A549 (cell line): ENCODE results near the gene FNIP2. TPM values are rescaled to one million over a fixed set of nuclear protein-coding genes. Genes with fewer than 3 reads are reported as not detected.

Experiments used
- ATAC-seq, 2 experiments: fragments of 200-7000 bp in 1 of 2; fragments of >200 bp in 1 of 2; cut with Nextera tagmentation in 1 of 2; cut with Tn5 transposase in 1 of 2; 3 replicates each; pipeline versions ENCODE4 v1.8.0 to v1.9.1; 2018 to 2020; ENCODE audit warnings: mild to moderate bottlenecking in 1 of 2, moderate library complexity in 1 of 2
- CTCF ChIA-PET: fragments of 300-600 bp; sonication (Branson Sonifier 250); formaldehyde crosslinking; extraction: SDS; loops from one replicate; lab custom pipeline; 2021; ENCODE audit warnings: antibody characterized with exemption, inconsistent platforms; lab: Yijun Ruan, JAX
- POLR2A ChIA-PET: fragments of 350-600 bp; formaldehyde crosslinking; extraction: SDS; loops from one replicate; lab custom pipeline; 2021; ENCODE audit warnings: antibody characterized with exemption, inconsistent platforms; lab: Yijun Ruan, JAX
- DNase-seq, 2 experiments: peaks; one replicate each; pipeline versions ENCODE4 v3.0.0 to v3.0.0-alpha.2; 2011 to 2016; ENCODE audit warnings: low read depth in 1 of 2, low spot score in 1 of 2
- FAIRE-seq: peaks from 2 replicates; lab custom pipeline; 2011; peaks lifted over from hg19 to GRCh38; lab: Jason Lieb, UNC
- H3K27ac ChIP-seq, 2 experiments: fragments of >200 bp; sonication (Bioruptor Twin); formaldehyde crosslinking; 3 replicates each; pipeline ENCODE4 v1.5.1; 2016 to 2017
- H3K4me1 ChIP-seq: fragments of >200 bp; sonication (Bioruptor Twin); formaldehyde crosslinking; 3 replicates; pipeline ENCODE4 v1.6.1; 2016
- H3K4me2 ChIP-seq: fragments of >200 bp; sonication (Bioruptor Twin); formaldehyde crosslinking; 3 replicates; pipeline ENCODE4 v1.6.1; 2016
- H3K4me3 ChIP-seq: fragments of >200 bp; sonication (Bioruptor Twin); formaldehyde crosslinking; 3 replicates; pipeline ENCODE4 v1.5.1; 2016
- H3K9me3 ChIP-seq: fragments of >200 bp; sonication (Bioruptor Twin); formaldehyde crosslinking; 3 replicates; pipeline ENCODE4 v1.6.1; 2016
- ATOH8 ChIP-seq: fragments of 250-450 bp; sonication (Bioruptor Pico); IDR thresholded peaks from 2 replicates; pipeline ENCODE4 v1.5.0; 2020; ENCODE audit warnings: low read depth, mild to moderate bottlenecking, moderate library complexity
- CHD2 ChIP-seq: fragments of 150-350 bp; IDR thresholded peaks from 2 replicates; pipeline ENCODE4 v1.6.1; 2014; ENCODE audit warnings: low read length; ENCODE audit not compliant: partially characterized antibody
- CHD4 ChIP-seq: fragments of 200-600 bp; sonication (generic); IDR thresholded peaks from 2 replicates; pipeline ENCODE4 v1.6.1; 2016; ENCODE audit warnings: antibody characterized with exemption, mild to moderate bottlenecking, borderline replicate concordance
- EHF ChIP-seq: fragments of 250-450 bp; sonication (Bioruptor Pico); IDR thresholded peaks from 2 replicates; pipeline ENCODE4 v1.5.0; 2020; ENCODE audit warnings: mild to moderate bottlenecking
- ELK1 ChIP-seq: fragments of 150-350 bp; IDR thresholded peaks from 2 replicates; pipeline ENCODE4 v1.6.1; 2014; ENCODE audit warnings: low read depth, mild to moderate bottlenecking, low read length
- EP300 ChIP-seq, 2 experiments: fragments of >200 bp; sonication (Bioruptor Twin); formaldehyde crosslinking; IDR thresholded peaks; 2 replicates in 1 of 2; 3 replicates in 1 of 2; pipeline ENCODE4 v1.6.1; 2016 to 2017
- ESRRA ChIP-seq: fragments of 150-350 bp; IDR thresholded peaks from 2 replicates; pipeline ENCODE4 v1.6.1; 2014; ENCODE audit warnings: mild to moderate bottlenecking, low read length, borderline replicate concordance
- FOSL2 ChIP-seq, 2 experiments: fragments of 450-650 bp in 1 of 2; fragments of >200 bp in 1 of 2; sonication (Bioruptor Twin) in 1 of 2; formaldehyde crosslinking; IDR thresholded peaks; 2 replicates each; pipeline versions ENCODE4 v1.5.0 to v1.6.1; 2016 to 2020; ENCODE audit warnings: mild to moderate bottlenecking in 1 of 2, moderate library complexity in 1 of 2
- FOXS1 ChIP-seq: fragments of 250-450 bp; sonication (Bioruptor Pico); IDR thresholded peaks from 2 replicates; pipeline ENCODE4 v1.5.0; 2020; ENCODE audit warnings: mild to moderate bottlenecking, moderate library complexity
- HOXB13 ChIP-seq: fragments of 250-450 bp; sonication (Bioruptor Pico); IDR thresholded peaks from 2 replicates; pipeline ENCODE4 v1.5.0; 2020; ENCODE audit warnings: low read depth, mild to moderate bottlenecking, moderate library complexity
- HOXB5 ChIP-seq: fragments of 250-450 bp; sonication (Bioruptor Pico); IDR thresholded peaks from 2 replicates; pipeline ENCODE4 v1.5.0; 2020; ENCODE audit warnings: mild to moderate bottlenecking, moderate library complexity
- JUNB ChIP-seq: fragments of >200 bp; sonication (Bioruptor Twin); formaldehyde crosslinking; IDR thresholded peaks from 2 replicates; pipeline ENCODE4 v1.6.1; 2016
- KDM1A ChIP-seq: fragments of 200-600 bp; sonication (generic); IDR thresholded peaks from 2 replicates; pipeline ENCODE4 v1.6.1; 2016; ENCODE audit warnings: low read depth, mild to moderate bottlenecking
- KDM5A ChIP-seq: fragments of 200-600 bp; sonication (generic); IDR thresholded peaks from 2 replicates; pipeline ENCODE4 v1.6.1; 2016; ENCODE audit warnings: antibody characterized with exemption, mild to moderate bottlenecking
- MYC ChIP-seq: IDR thresholded peaks from 2 replicates; pipeline ENCODE4 v1.6.1; 2012; ENCODE audit warnings: mild to moderate bottlenecking, inconsistent platforms, low read length, improper control_type of control experiment, borderline replicate concordance
- NR3C1 ChIP-seq: fragments of >200 bp; sonication (Bioruptor Twin); formaldehyde crosslinking; IDR thresholded peaks from 3 replicates; pipeline ENCODE4 v1.6.1; 2017
- RARB ChIP-seq: fragments of 250-450 bp; sonication (Bioruptor Pico); IDR thresholded peaks from 2 replicates; pipeline ENCODE4 v1.8.0; 2021; ENCODE audit warnings: mild to moderate bottlenecking, moderate library complexity
- RCOR1 ChIP-seq: fragments of 150-350 bp; IDR thresholded peaks from 2 replicates; pipeline ENCODE4 v1.6.1; 2014; ENCODE audit warnings: antibody characterized with exemption, low read length, low read depth
- SMC3 ChIP-seq: fragments of >200 bp; sonication (Bioruptor Twin); formaldehyde crosslinking; IDR thresholded peaks from 3 replicates; pipeline ENCODE4 v1.6.1; 2018; ENCODE audit warnings: inconsistent platforms
- SREBF2 ChIP-seq: fragments of 450-650 bp; IDR thresholded peaks from 2 replicates; pipeline ENCODE4 v1.6.1; 2014; ENCODE audit warnings: mild to moderate bottlenecking, moderate library complexity
- TFCP2L1 ChIP-seq: fragments of 250-450 bp; sonication (Bioruptor Pico); IDR thresholded peaks from 2 replicates; pipeline ENCODE4 v1.5.0; 2021; ENCODE audit warnings: mild to moderate bottlenecking
- WGBS: methylation state at CpG from one replicate; pipeline ENCODE4 v1.1.6; 2017; ENCODE audit errors: missing lambda C conversion rate; 5-methylcytosine and 5-hydroxymethylcytosine counted together
- polyA plus RNA-seq, 4 experiments: library from polyadenylated mRNA; depleted of rRNA in 3 of 4; stranded (reverse); fragments of >200 nt; fragmentation: RNase III in 1 of 4; extraction: RNeasy Plus Mini Kit Qiagen cat#74134 plus additional on column Dnase treatment in 1 of 4; gene quantifications; 2 replicates in 3 of 4; 3 replicates in 1 of 4; pipeline ENCODE4 v1.2.3, GENCODE V29; 2011 to 2017
- TF ChIP-seq, protein P1 (sequence below): IDR thresholded peaks from 2 replicates; pipeline ENCODE4 v1.6.1; 2012
- TF ChIP-seq, protein P2 (sequence below): fragments of >200 bp; sonication (Bioruptor Twin); formaldehyde crosslinking; IDR thresholded peaks from 3 replicates; pipeline ENCODE4 v1.6.1; 2016

The FNIP2 gene
- polyA plus RNA-seq, 2 of the 4 experiments (the other 2 are of a cell fraction): 2.0 to 2.5 TPM

DNA sequence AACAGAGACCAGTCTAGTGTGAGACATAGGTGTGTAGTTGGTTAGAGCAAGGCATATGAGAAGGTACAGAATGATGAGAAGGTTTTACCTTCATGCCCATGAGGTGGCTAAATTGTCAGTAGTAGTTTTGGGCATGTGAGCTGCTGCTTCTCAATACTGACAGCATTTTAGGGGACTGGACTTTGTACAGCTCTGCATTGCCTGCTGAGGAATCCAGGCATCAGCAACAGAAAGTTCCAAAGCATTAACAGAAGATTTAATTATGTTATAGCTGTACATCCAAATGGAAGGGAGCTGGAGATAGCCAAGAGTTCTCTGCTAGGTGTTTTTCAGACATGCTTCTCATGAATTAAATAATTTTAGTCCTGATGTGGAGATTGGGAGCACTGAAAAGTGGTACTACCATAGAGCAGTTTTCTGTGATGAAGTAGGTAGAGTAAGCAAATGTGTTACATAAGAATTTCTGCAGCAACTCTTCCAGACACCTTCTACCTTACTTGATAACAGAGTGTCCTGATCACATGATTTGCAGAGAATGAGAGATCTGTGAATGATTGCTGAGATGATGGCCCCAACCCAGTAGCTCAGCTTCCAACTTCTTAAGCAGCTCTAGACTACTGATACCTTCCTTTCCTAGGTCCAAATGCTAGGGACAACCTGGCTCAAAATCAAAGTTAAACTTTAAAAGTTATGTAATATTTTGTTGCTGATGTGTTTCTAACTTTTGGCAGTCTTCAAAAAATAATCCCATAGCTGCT, 30.4 kb downstream of the FNIP2 start:
- H3K27ac ChIP-seq: no peak overlapping the region
- H3K4me1 ChIP-seq: peaks cover 13% of the 10 kb centered on the region; the same call in 2 of the 3 replicates
- FAIRE-seq: no peak
- DNase-seq: no peak
- TF ChIP-seq FOSL2 (IDR thresholded peaks at IDR 0.05): no peak
- no peak for TF ChIP-seq FOSL2 (CRISPR knock-in tag; IDR thresholded peaks at IDR 0.05)
- no peak for TF ChIP-seq HOXB13 (CRISPR knock-in tag)
- TF ChIP-seq CHD4: no peak
- TF ChIP-seq CHD2: no peak
- TF ChIP-seq, all 56 proteins: peak for 0
- ChIA-PET POLR2A (no interaction called here), CTCF (no interaction called here)
- ATAC-seq: no peak
- no peak overlapping the region for H3K4me3 ChIP-seq
- no peak overlapping the region for H3K4me2 ChIP-seq
- no peaks in the 10 kb centered on the region for H3K9me3 ChIP-seq

GRCh38 chr4:158799856-158800255, 31.0 kb downstream of the FNIP2 start:
- H3K4me1 ChIP-seq: peaks cover 13% of the 10 kb centered on the region; the same call in 2 of the 3 replicates
- CTCF ChIA-PET: no interaction called here
- no peaks in the 10 kb centered on the region for H3K9me3 ChIP-seq
- ATAC-seq: no peak
- TF ChIP-seq, protein P1, sequence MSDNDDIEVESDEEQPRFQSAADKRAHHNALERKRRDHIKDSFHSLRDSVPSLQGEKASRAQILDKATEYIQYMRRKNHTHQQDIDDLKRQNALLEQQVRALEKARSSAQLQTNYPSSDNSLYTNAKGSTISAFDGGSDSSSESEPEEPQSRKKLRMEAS: no peak
- TF ChIP-seq MYC (no peak), HOXB5 (CRISPR knock-in tag) (no peak), TFCP2L1 (CRISPR knock-in tag) (no peak), SREBF2 (no peak), SMC3 (no peak), EHF (CRISPR knock-in tag) (no peak), JUNB (no peak), RCOR1 (no peak), NR3C1 (no peak), KDM5A (no peak)
- TF ChIP-seq, protein P2, sequence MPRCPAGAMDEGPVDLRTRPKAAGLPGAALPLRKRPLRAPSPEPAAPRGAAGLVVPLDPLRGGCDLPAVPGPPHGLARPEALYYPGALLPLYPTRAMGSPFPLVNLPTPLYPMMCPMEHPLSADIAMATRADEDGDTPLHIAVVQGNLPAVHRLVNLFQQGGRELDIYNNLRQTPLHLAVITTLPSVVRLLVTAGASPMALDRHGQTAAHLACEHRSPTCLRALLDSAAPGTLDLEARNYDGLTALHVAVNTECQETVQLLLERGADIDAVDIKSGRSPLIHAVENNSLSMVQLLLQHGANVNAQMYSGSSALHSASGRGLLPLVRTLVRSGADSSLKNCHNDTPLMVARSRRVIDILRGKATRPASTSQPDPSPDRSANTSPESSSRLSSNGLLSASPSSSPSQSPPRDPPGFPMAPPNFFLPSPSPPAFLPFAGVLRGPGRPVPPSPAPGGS: no peak
- TF ChIP-seq, all 56 proteins: peak for 0
- no peak overlapping the region for H3K4me2 ChIP-seq
- H3K27ac ChIP-seq: no peak overlapping the region
- POLR2A ChIA-PET: no interaction called here
- FAIRE-seq (no peak), DNase-seq (no peak)
- H3K4me3 ChIP-seq: no peak overlapping the region
- WGBS: 86% methylated on average over 7 of the region's 7 CpGs

GRCh38 chr4:158801066-158801465, 32.2 kb downstream of the FNIP2 start:
- DNase-seq: no peak
- POLR2A ChIA-PET: no interaction called here
- no peak for ATAC-seq
- no peak for TF ChIP-seq FOXS1
- no peak for TF ChIP-seq ATOH8
- no peak for TF ChIP-seq RCOR1
- no peak for TF ChIP-seq ELK1
- TF ChIP-seq HOXB13 (CRISPR knock-in tag): no peak
- TF ChIP-seq KDM1A: no peak
- no peak for TF ChIP-seq RARB (CRISPR knock-in tag)
- TF ChIP-seq HOXB5 (CRISPR knock-in tag): no peak
- no peak for TF ChIP-seq NR3C1
- no peak for TF ChIP-seq SREBF2
- TF ChIP-seq EP300 (IDR thresholded peaks at IDR 0.05): no peak
- TF ChIP-seq EHF (CRISPR knock-in tag): no peak
- TF ChIP-seq ESRRA: no peak
- TF ChIP-seq, all 56 proteins: peak for 0
- H3K4me3 ChIP-seq: no peak overlapping the region
- H3K27ac ChIP-seq: no peak overlapping the region
- no peaks in the 10 kb centered on the region for H3K9me3 ChIP-seq
- WGBS: 80% methylated on average over 4 of the region's 4 CpGs
- no peak for FAIRE-seq
- CTCF ChIA-PET: no interaction called here
- no peak overlapping the region for H3K4me2 ChIP-seq
- H3K4me1 ChIP-seq: peaks cover 13% of the 10 kb centered on the region; the same call in 2 of the 3 replicates
